HG03521 (cell line): ENCODE results near the gene SPACA5.
"Not testable (repeated sequence)": the region's sequence is repeated elsewhere in the genome, so short reads cannot be mapped to it uniquely, and the experiment has no call there.

Experiments used
- ATAC-seq: cut with Tn5 transposase; IDR thresholded peaks from one replicate; pipeline ENCODE4 v1.9.1; 2021; ENCODE audit warnings: mild to moderate bottlenecking, moderate library complexity; ENCODE audit not compliant: unreplicated experiment

SPACA5 gene

GRCh38 chrX:48006688-48007087, at the start of gene SPACA5:
TSS of gene SPACA5 (plus strand) at chrX:48006988. CDS start at chrX:48007803, 815 bp downstream.
- not testable (repeated sequence) for ATAC-seq

GRCh38 chrX:47958206-47958605, 48.6 kb upstream of the SPACA5 start:
- not testable (repeated sequence) for ATAC-seq

DNA sequence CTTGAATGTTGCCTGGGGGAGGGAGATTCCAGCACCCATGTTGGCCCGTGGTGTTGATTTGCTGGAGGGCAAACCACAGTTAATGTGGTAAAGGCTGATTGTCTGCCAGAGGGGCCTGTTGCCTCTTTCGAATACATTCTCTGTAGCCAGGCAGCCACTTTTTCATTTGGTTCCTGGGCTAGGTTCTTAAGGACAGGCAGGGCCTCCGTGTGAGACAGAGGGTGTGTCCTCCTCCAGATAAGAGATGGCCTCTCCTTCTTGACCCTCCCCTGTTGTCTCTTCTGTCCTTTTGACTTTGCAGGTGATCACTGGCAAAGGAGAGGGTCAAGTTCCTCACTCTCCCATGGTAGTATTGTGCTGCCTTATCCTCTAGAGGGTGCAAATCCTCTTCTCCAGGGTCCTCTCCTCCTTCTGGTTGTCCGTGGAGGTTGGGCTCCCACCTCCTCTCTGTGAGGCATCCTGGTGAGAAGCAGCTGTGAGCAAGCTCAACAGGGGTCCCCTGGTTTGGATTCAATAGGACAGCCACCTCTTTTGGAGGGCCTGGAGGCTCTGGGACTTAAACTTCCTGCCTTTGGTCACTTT, 47.9 kb upstream of the SPACA5 start:
- ATAC-seq = no peak

GRCh38 chrX:47960406-47960805, 46.4 kb upstream of the SPACA5 start:
- no peak for ATAC-seq

DNA sequence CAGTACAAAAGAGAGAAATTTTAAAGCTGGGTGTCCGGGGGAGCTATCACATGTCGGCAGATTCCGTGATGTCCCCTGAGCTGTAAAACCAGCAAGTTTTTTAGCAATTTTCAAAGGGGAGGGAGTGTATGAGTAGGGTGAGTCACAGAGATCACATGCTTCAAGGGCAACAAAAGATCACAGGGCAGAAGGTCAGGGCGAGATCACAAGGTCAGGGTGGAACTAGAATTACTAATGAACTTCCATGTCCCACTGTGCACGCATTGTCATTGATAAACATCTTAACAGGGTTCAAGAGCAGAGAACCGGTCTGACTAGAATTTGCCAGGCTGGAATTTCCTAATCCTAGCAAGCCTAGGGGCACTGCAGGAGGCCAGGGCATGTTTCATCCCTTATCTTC, 45.0 kb upstream of the SPACA5 start:
- not testable (repeated sequence) for ATAC-seq

GRCh38 chrX:47965526-47965925, 41.3 kb upstream of the SPACA5 start:
- not testable (repeated sequence) for ATAC-seq

DNA sequence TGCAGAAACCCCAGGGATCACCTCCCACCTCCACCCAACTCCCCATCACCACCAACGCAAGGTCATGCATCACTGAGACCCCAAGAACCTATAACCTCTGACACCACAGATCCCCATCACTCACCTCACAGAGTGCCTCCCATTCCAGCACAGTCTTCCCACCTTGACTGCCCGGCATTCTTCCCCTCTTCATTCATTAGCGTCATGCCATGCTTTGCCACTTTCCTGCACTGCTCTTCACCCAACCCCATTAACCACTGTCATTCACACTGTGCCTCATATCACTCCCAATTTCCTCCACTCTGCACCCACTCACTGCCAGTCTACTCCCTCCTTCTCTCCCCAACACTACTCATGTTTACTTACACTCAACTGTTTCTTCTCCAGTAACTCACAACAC, 33.6 kb upstream of the SPACA5 start:
- no peak for ATAC-seq

- ATAC-seq = no peak
Observed at GRCh38 chrX:47976254-47977151, 30.3 kb upstream of the SPACA5 start.

GRCh38 chrX:47991263-47992094, 15.3 kb upstream of the SPACA5 start:
- ATAC-seq = no peak

- no peak for ATAC-seq
Observed at GRCh38 chrX:47992095-47992380, 14.8 kb upstream of the SPACA5 start.

DNA sequence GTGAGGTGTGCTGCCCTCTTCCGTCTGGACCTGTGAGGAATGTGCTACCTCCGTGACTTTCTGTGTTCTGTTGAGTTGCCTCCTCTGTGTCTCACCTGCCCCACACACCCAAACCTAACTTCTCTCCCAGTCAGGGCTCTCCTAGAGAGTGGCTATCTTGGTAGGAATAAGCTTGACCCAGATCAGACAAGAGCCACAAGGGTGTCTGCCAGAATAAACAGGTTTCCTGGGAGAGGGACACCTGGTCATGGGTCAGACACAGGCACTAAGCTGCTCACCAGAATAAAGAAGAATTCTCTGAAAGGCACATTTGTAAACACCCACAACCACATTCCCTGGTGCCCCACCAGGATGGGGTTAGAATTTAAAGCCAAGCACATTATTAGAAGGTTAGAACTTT, 14.1 kb upstream of the SPACA5 start:
- no peak for ATAC-seq

DNA sequence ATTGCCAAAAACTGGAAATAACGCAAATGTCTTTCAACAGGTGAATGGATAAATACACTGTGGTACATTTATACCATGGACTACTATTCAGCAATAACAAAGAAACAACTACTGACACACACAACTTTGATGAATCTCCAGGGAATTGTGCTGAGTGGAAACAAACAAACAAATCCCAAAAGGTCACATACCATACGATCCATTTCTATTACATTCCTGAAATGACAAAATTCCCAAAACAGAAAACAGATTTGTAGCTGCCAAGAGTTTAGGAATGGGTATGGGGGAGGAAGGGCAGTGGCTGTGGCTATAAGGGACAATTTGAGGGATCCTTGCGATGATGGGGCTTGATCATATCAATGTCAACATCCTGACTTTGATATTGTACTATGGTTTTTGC, 5.5 kb upstream of the SPACA5 start:
- ATAC-seq = no peak

DNA sequence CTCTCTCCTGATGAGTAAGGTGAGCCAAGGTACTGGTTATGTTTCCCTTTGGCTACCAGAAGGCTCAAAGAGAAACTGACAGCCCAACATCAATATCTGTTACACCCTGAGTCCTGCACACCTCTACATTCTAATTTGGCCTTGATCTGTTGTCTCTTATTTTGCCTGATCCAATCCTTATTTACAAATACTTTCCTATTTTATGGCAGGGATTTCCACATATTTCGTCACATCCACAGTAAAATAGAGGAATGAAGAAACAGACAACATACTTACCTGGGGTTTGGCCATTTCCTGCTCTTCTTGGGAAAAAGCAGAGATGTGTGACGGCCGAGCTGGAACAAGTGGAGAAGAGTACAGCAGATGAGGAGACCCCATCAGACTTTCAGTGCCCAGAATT, 4.5 kb upstream of the SPACA5 start:
- no peak for ATAC-seq

- no peak for ATAC-seq
Observed at GRCh38 chrX:48002929-48003328, 3.9 kb upstream of the SPACA5 start.

DNA sequence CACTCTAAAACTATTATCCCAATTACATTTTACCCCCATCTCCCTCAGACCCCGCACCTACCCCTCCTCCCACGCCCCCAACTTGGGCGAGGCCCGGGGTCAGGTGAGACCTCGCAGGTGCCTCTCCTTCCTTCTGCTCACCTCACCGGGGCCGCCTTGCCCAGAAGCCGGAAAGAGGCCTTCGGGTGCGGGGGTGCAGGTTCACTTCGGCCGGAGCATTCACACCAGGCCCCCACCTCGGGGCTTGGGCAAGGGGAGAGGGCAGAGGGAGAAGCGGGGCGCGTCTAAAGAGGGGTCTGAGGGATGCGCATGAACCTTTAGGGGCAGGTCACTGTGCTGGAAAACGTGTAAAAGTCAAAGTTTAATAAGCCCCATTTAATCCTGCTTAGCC, 3.4 kb upstream of the SPACA5 start:
- no peak for ATAC-seq

GRCh38 chrX:48003758-48004457, 2.9 kb upstream of the SPACA5 start, which contains the start of gene ZNF182:
TSS of gene ZNF182 (minus strand) at chrX:48003989. CDS start at chrX:48002609, 1,380 bp downstream.
- peak; percentile 90 for ATAC-seq

DNA sequence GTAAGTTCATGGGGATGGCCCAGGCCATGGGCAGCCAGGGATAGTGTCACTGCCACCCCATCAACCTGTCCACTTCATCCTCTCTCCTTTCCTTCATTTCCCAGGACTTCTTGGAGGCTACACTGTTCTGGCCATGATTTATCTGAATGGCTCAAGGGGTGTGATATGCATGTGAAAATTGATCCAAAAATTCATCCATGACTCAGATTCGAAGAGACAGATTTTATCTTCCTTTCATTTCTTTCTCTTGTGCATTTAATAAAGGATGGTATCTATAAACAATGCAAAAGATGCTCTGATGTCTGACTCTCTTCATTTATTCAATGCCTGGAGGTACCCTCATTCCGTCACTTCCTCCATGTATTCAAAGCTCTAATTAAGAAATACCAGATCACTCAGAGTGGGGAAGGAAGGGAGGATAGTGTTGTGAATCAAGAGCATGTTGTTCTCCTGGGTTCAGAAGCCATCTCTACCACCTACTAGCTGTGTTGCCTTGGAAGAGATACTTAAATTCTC, 2.7 kb downstream of the SPACA5 start:
- not testable (repeated sequence) for ATAC-seq

GRCh38 chrX:48016583-48017310, 10.0 kb downstream of the SPACA5 start:
- not testable (repeated sequence) for ATAC-seq

DNA sequence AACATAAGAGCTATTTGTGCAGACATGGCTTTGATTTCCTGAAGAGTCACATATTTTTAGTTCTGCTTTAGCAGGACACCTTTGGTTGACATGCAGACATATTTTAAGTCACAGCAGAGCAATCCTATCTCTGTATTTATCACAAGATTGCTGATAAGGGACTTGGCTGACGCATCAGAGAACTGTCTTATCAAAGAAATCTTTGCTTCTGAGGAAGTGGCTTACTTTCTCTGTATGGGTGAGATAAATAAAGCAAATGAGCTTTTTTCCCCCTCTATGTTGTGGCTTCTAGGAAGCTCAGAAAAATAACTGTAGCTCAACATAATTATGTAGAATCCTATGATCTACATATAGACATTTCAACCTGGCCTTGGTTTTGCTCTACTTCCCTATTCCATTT, 13.1 kb downstream of the SPACA5 start:
- not testable (repeated sequence) for ATAC-seq

DNA sequence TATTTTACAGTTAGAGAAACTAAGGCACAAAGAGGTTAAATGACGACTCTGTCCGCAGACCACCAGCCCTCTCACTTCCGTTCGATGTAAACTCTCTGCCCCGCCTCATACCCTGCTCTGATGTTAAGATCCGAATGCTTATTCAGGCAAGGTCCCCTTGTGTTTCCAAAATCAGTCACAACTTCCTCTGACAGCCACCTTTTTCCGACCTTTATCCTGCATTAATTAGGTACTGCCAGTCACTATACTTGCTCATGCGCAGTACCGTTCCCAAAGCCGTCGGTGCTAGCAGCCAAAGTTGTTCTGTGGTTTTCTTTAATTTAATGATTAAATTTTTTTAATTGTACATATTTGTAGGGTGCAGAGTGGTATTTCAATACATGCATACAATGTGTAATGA, 13.7 kb downstream of the SPACA5 start:
- not testable (repeated sequence) for ATAC-seq
